Stomach smooth muscle (tissue), 2 donors: ENCODE results near the gene PCNX2.

Source experiments
- H3K27ac ChIP-seq: one replicate; pipeline ENCODE4 v1.7.0; 2013; ENCODE audit warnings: mild to moderate bottlenecking, low read length, inconsistent platforms
- H3K27me3 ChIP-seq, 2 donors: one replicate each; pipeline ENCODE4 v1.7.0; 2013; ENCODE audit warnings: low read length in 2 of 2; ENCODE audit not compliant: insufficient read depth in 2 of 2, control insufficient read depth in 1 of 2
- H3K36me3 ChIP-seq, 2 donors: one replicate each; pipeline ENCODE4 v1.7.0; 2013; ENCODE audit warnings: low read length in 2 of 2; ENCODE audit not compliant: control insufficient read depth in 2 of 2, insufficient read depth in 2 of 2
- H3K4me1 ChIP-seq: one replicate; pipeline ENCODE4 v1.7.0; 2013; ENCODE audit warnings: low read length; ENCODE audit not compliant: control insufficient read depth, insufficient read depth
- H3K4me3 ChIP-seq, 2 donors: one replicate each; pipeline ENCODE4 v1.7.0; 2013; ENCODE audit warnings: low read length in 2 of 2
- H3K9ac ChIP-seq, 2 donors: one replicate each; pipeline ENCODE4 v1.7.0; 2013; ENCODE audit warnings: low read length in 2 of 2, mild to moderate bottlenecking in 1 of 2
- H3K9me3 ChIP-seq, 2 donors: one replicate each; pipeline ENCODE4 v1.7.0; 2013; ENCODE audit warnings: low read length in 2 of 2; ENCODE audit not compliant: control insufficient read depth in 2 of 2
- donor health status: healthy.
- donor health status: Pancreatic carcinoma.

Gene PCNX2

GRCh38 chr1:233224311-233224710, 71.2 kb downstream of the PCNX2 start:
- Histone ChIP-seq H3K27ac (no peak overlapping the region), H3K4me3 (no peak overlapping the region), H3K9me3 (no peaks in the 10 kb centered on the region), H3K4me1 (no peaks in the 10 kb centered on the region), H3K9ac (no peak overlapping the region), H3K27me3 (no peaks in the 10 kb centered on the region), H3K36me3 (no peaks in the 10 kb centered on the region)

- Histone ChIP-seq H3K4me3 (no peak overlapping the region), H3K27me3 (no peaks in the 10 kb centered on the region), H3K9ac (no peak overlapping the region), H3K4me1 (no peaks in the 10 kb centered on the region), H3K36me3 (no peaks in the 10 kb centered on the region), H3K27ac (no peak overlapping the region), H3K9me3 (peaks cover 0 to 3% of the 10 kb centered on the region in 2 donors)
Observed at GRCh38 chr1:233217832-233218231, 77.7 kb downstream of the PCNX2 start.

GRCh38 chr1:233216009-233216408, 79.5 kb downstream of the PCNX2 start:
- no peak overlapping the region for H3K9ac ChIP-seq
- H3K4me3 ChIP-seq: no peak overlapping the region
- H3K27ac ChIP-seq: no peak overlapping the region
- no peaks in the 10 kb centered on the region for H3K27me3 ChIP-seq
- no peaks in the 10 kb centered on the region for H3K36me3 ChIP-seq
- H3K9me3 ChIP-seq: peaks cover 0 to 3% of the 10 kb centered on the region in 2 donors
- no peaks in the 10 kb centered on the region for H3K4me1 ChIP-seq

GRCh38 chr1:233215135-233215760, 80.3 kb downstream of the PCNX2 start:
- Histone ChIP-seq H3K27me3 (no peaks in the 10 kb centered on the region), H3K4me1 (no peaks in the 10 kb centered on the region), H3K9ac (no peak overlapping the region), H3K4me3 (no peak overlapping the region), H3K36me3 (no peaks in the 10 kb centered on the region), H3K27ac (no peak overlapping the region), H3K9me3 (peaks cover 0 to 3% of the 10 kb centered on the region in 2 donors)

GRCh38 chr1:233211595-233211994, 83.9 kb downstream of the PCNX2 start:
- no peak overlapping the region for H3K4me3 ChIP-seq
- H3K9ac ChIP-seq: no peak overlapping the region
- no peaks in the 10 kb centered on the region for H3K4me1 ChIP-seq
- no peak overlapping the region for H3K27ac ChIP-seq
- H3K9me3 ChIP-seq: no peaks in the 10 kb centered on the region
- no peaks in the 10 kb centered on the region for H3K36me3 ChIP-seq
- H3K27me3 ChIP-seq: no peaks in the 10 kb centered on the region

GRCh38 chr1:233211106-233211505, 84.4 kb downstream of the PCNX2 start:
- Histone ChIP-seq H3K36me3 (no peaks in the 10 kb centered on the region), H3K4me1 (no peaks in the 10 kb centered on the region), H3K27me3 (no peaks in the 10 kb centered on the region), H3K9me3 (no peaks in the 10 kb centered on the region), H3K9ac (no peak overlapping the region), H3K27ac (no peak overlapping the region), H3K4me3 (no peak overlapping the region)

GRCh38 chr1:233209481-233209880, 86.0 kb downstream of the PCNX2 start:
- no peaks in the 10 kb centered on the region for H3K36me3 ChIP-seq
- no peak overlapping the region for H3K27ac ChIP-seq
- H3K9me3 ChIP-seq: no peaks in the 10 kb centered on the region
- no peak overlapping the region for H3K9ac ChIP-seq
- no peaks in the 10 kb centered on the region for H3K27me3 ChIP-seq
- H3K4me3 ChIP-seq: no peak overlapping the region
- no peaks in the 10 kb centered on the region for H3K4me1 ChIP-seq

GRCh38 chr1:233208687-233209086, 86.8 kb downstream of the PCNX2 start:
- no peak overlapping the region for H3K27ac ChIP-seq
- no peaks in the 10 kb centered on the region for H3K27me3 ChIP-seq
- H3K36me3 ChIP-seq: no peaks in the 10 kb centered on the region
- no peaks in the 10 kb centered on the region for H3K9me3 ChIP-seq
- no peak overlapping the region for H3K4me3 ChIP-seq
- no peak overlapping the region for H3K9ac ChIP-seq
- no peaks in the 10 kb centered on the region for H3K4me1 ChIP-seq

- H3K36me3 ChIP-seq: no peaks in the 10 kb centered on the region
- H3K27me3 ChIP-seq: no peaks in the 10 kb centered on the region
- no peaks in the 10 kb centered on the region for H3K4me1 ChIP-seq
- no peak overlapping the region for H3K4me3 ChIP-seq
- no peaks in the 10 kb centered on the region for H3K9me3 ChIP-seq
- no peak overlapping the region for H3K27ac ChIP-seq
- no peak overlapping the region for H3K9ac ChIP-seq
Observed at GRCh38 chr1:233197940-233198339, 97.6 kb downstream of the PCNX2 start.

- H3K27ac ChIP-seq: no peak overlapping the region
- H3K36me3 ChIP-seq: no peaks in the 10 kb centered on the region
- H3K9me3 ChIP-seq: no peaks in the 10 kb centered on the region
- no peaks in the 10 kb centered on the region for H3K27me3 ChIP-seq
- H3K9ac ChIP-seq: no peak overlapping the region
- H3K4me3 ChIP-seq: no peak overlapping the region
- H3K4me1 ChIP-seq: no peaks in the 10 kb centered on the region
Observed at GRCh38 chr1:233193741-233194140, 101.8 kb downstream of the PCNX2 start.

GRCh38 chr1:233190987-233191386, 104.5 kb downstream of the PCNX2 start:
- H3K4me1 ChIP-seq: no peaks in the 10 kb centered on the region
- H3K27ac ChIP-seq: no peak overlapping the region
- H3K36me3 ChIP-seq: no peaks in the 10 kb centered on the region
- no peaks in the 10 kb centered on the region for H3K9me3 ChIP-seq
- H3K9ac ChIP-seq: no peak overlapping the region
- H3K4me3 ChIP-seq: no peak overlapping the region
- no peaks in the 10 kb centered on the region for H3K27me3 ChIP-seq
